ENCODE data around the gene ABCF2. TPM values are rescaled to one million over a fixed set of nuclear protein-coding genes. Genes with fewer than 3 reads are reported as not detected.

Gene ABCF2
- total RNA-seq, 2 experiments from 2014 or later, result 23.1 to 27.6 TPM

GRCh38 chr7:151215396-151215795 lies 11.6 kb downstream of the ABCF2 start:
- no peaks in the 10 kb centered on the region for H3K27me3 Mint-ChIP-seq
- no peak for DNase-seq
- H3K4me3 Mint-ChIP-seq, result no peak overlapping the region
- H3K9me3 Mint-ChIP-seq, result no peaks in the 10 kb centered on the region
- no peaks in the 10 kb centered on the region for H3K4me1 Mint-ChIP-seq
- peaks cover 54% of the 10 kb centered on the region for H3K36me3 Mint-ChIP-seq (ENCODE audit: low read depth)
- CTCF ChIA-PET, result interaction anchor here (7.6 kb wide), 1 partner anchor 28 kb away, joined by 22 read pairs; no protein-coding TSS in a partner anchor
- no peak overlapping the region for H3K27ac Mint-ChIP-seq
- POLR2A ChIA-PET, result interaction anchor here (1.6 to 5.4 kb wide), 2 partner anchors 11 to 36 kb away, joined by 3 to 23 read pairs; partner anchors contain the start of gene ABCF2

GRCh38 chr7:151213826-151214225 lies 13.2 kb downstream of the ABCF2 start:
- Mint-ChIP-seq H3K36me3 (ENCODE audit: low read depth) (peaks cover 47% of the 10 kb centered on the region), H3K4me1 (no peaks in the 10 kb centered on the region), H3K9me3 (no peaks in the 10 kb centered on the region), H3K27me3 (no peaks in the 10 kb centered on the region), H3K27ac (no peak overlapping the region), H3K4me3 (no peak overlapping the region)
- ChIA-PET CTCF (interaction anchor here (7.6 kb wide), 1 partner anchor 30 kb away, joined by 22 read pairs; no protein-coding TSS in a partner anchor), POLR2A (interaction anchor here (1.2 to 5.4 kb wide), 4 partner anchors 8 to 19 kb away, joined by 3 to 23 read pairs (median 4); partner anchors contain the start of genes ABCF2 and CHPF2)
- no peak for DNase-seq

GRCh38 chr7:151212626-151213025 lies 14.4 kb downstream of the ABCF2 start:
- no peak overlapping the region for H3K27ac Mint-ChIP-seq
- H3K27me3 Mint-ChIP-seq, result no peaks in the 10 kb centered on the region
- DNase-seq, result no peak
- H3K9me3 Mint-ChIP-seq, result no peaks in the 10 kb centered on the region
- ChIA-PET CTCF (interaction anchor here (7.6 kb wide), 1 partner anchor 31 kb away, joined by 22 read pairs; no protein-coding TSS in a partner anchor), POLR2A (interaction anchor here (1.2 to 5.4 kb wide), 2 partner anchors 13 to 20 kb away, joined by 4 to 23 read pairs; partner anchors contain the start of genes ABCF2 and CHPF2)
- no peak overlapping the region for H3K4me3 Mint-ChIP-seq
- peaks cover 35% of the 10 kb centered on the region for H3K36me3 Mint-ChIP-seq (ENCODE audit: low read depth)
- peaks cover 10% of the 10 kb centered on the region for H3K4me1 Mint-ChIP-seq

- Mint-ChIP-seq H3K4me3 (no peak overlapping the region), H3K36me3 (ENCODE audit: low read depth) (peaks cover 34% of the 10 kb centered on the region), H3K27me3 (no peaks in the 10 kb centered on the region), H3K27ac (no peak overlapping the region), H3K4me1 (peaks cover 23% of the 10 kb centered on the region), H3K9me3 (no peaks in the 10 kb centered on the region)
- CTCF ChIA-PET, result interaction anchor here (7.6 kb wide), 1 partner anchor 33 kb away, joined by 22 read pairs; no protein-coding TSS in a partner anchor
- POLR2A ChIA-PET, result interaction anchor here (5.4 kb wide), 1 partner anchor 15 kb away, joined by 23 read pairs; the partner anchor contains the start of gene ABCF2
- DNase-seq, result no peak
Observed at GRCh38 chr7:151211155-151211772, 15.7 kb downstream of the ABCF2 start.

- no peak within 1 kb of the TSS for H3K27ac Mint-ChIP-seq
- POLR2A ChIA-PET, result interaction anchor here (1.8 to 5.4 kb wide), 2 partner anchors 16 to 22 kb away, joined by 7 to 23 read pairs; partner anchors contain the start of genes ABCF2 and CHPF2
Observed at GRCh38 chr7:151210087-151210854, 16.7 kb downstream of the ABCF2 start, which contains the start of gene H2BK1. TSS of gene H2BK1 (minus strand) at chr7:151210488. CDS start at chr7:151210318, 170 bp downstream.

GRCh38 chr7:151209588-151209987 lies 17.4 kb downstream of the ABCF2 start:
- Mint-ChIP-seq H3K4me1 (peaks cover 27% of the 10 kb centered on the region), H3K36me3 (ENCODE audit: low read depth) (peaks cover 19% of the 10 kb centered on the region), H3K27me3 (no peaks in the 10 kb centered on the region), H3K9me3 (no peaks in the 10 kb centered on the region), H3K27ac (no peak overlapping the region), H3K4me3 (no peak overlapping the region)
- CTCF ChIA-PET, result no interaction called here
- POLR2A ChIA-PET, result interaction anchor here (1.8 kb wide), 1 partner anchor 23 kb away, joined by 7 read pairs; the partner anchor contains the start of gene CHPF2
- no peak for DNase-seq

More at GRCh38 chr7:151210087-151210854, 16.7 kb downstream of the ABCF2 start, which contains the start of gene H2BK1:
- Mint-ChIP-seq H3K9me3 (no peaks in the 10 kb centered on the region), H3K4me3 (no peak within 1 kb of the TSS), H3K27me3 (no peaks in the 10 kb centered on the region), H3K36me3 (ENCODE audit: low read depth) (peaks cover 26% of the 10 kb centered on the region), H3K4me1 (peaks cover 27% of the 10 kb centered on the region)
- DNase-seq, result no peak
- CTCF ChIA-PET, result interaction anchor here (7.6 kb wide), 1 partner anchor 34 kb away, joined by 22 read pairs; no protein-coding TSS in a partner anchor

- no peak overlapping the region for H3K4me3 Mint-ChIP-seq
- peaks cover 13% of the 10 kb centered on the region for H3K36me3 Mint-ChIP-seq (ENCODE audit: low read depth)
- no peak overlapping the region for H3K27ac Mint-ChIP-seq
- no peaks in the 10 kb centered on the region for H3K9me3 Mint-ChIP-seq
- H3K27me3 Mint-ChIP-seq, result no peaks in the 10 kb centered on the region
- no peak for DNase-seq
- ChIA-PET CTCF (interaction anchor here (1.8 to 3.0 kb wide), 3 partner anchors 19 to 39 kb away, joined by 4 to 20 read pairs (median 9); partner anchors contain the start of gene ABCF2), POLR2A (interaction anchor here (1.8 to 3.5 kb wide), 3 partner anchors 13 to 24 kb away, joined by 6 to 30 read pairs (median 29); partner anchors contain the start of genes ABCF2 and CHPF2)
- peaks cover 27% of the 10 kb centered on the region for H3K4me1 Mint-ChIP-seq
Observed at GRCh38 chr7:151208253-151208862, 18.6 kb downstream of the ABCF2 start.

- Mint-ChIP-seq H3K4me1 (peaks cover 27% of the 10 kb centered on the region), H3K27ac (peak overlapping the region; percentile 74), H3K9me3 (no peaks in the 10 kb centered on the region), H3K27me3 (peaks cover 4% of the 10 kb centered on the region), H3K36me3 (ENCODE audit: low read depth) (peaks cover 8% of the 10 kb centered on the region), H3K4me3 (no peak overlapping the region)
- ChIA-PET POLR2A (interaction anchor here (1.0 to 3.5 kb wide), 5 partner anchors 14 to 25 kb away, joined by 3 to 30 read pairs (median 6); partner anchors contain the start of genes ABCF2 and CHPF2), CTCF (interaction anchor here (1.3 to 3.0 kb wide), 7 partner anchors 12 to 144 kb away, joined by 4 to 20 read pairs (median 5); partner anchors contain the start of gene ABCF2)
- no peak for DNase-seq
Observed at GRCh38 chr7:151207804-151208203, 19.2 kb downstream of the ABCF2 start.

- CTCF ChIA-PET, result interaction anchor here (0.7 to 3.0 kb wide), 8 partner anchors 13 to 145 kb away, joined by 3 to 20 read pairs (median 4); partner anchors contain the start of gene ABCF2
- peak overlapping the region; percentile 74 for H3K27ac Mint-ChIP-seq
- H3K4me1 Mint-ChIP-seq, result peaks cover 27% of the 10 kb centered on the region
- H3K27me3 Mint-ChIP-seq, result peaks cover 4% of the 10 kb centered on the region
- peak; percentile 31 for DNase-seq
- H3K9me3 Mint-ChIP-seq, result no peaks in the 10 kb centered on the region
- peaks cover 6% of the 10 kb centered on the region for H3K36me3 Mint-ChIP-seq (ENCODE audit: low read depth)
- POLR2A ChIA-PET, result interaction anchor here (1.0 to 3.5 kb wide), 6 partner anchors 14 to 144 kb away, joined by 3 to 30 read pairs (median 5); partner anchors contain the start of genes ABCF2 and CHPF2
- H3K4me3 Mint-ChIP-seq, result no peak overlapping the region
Observed at GRCh38 chr7:151207315-151207714, 19.7 kb downstream of the ABCF2 start.

DNA sequence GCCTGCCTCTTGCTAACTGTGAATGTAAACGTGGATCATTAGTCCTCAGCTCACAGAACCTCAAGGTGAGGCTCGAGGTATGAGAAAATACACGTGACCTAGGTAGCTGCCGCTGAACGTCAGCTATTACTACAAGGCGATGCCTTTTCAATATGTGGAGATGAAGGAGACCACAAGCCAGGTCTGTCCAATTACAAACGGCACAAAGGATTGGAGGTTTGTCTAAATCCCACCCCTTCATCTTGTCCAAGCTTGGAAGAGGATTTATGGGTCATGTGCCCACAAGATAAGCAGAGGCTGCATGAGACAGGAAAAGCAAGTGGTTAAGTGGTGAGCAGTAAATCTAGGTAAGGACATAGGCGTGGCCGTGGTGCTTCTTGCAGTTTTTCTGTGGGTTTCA lies 20.1 kb downstream of the ABCF2 start:
- ChIA-PET POLR2A (interaction anchor here (0.7 to 3.5 kb wide), 8 partner anchors 15 to 145 kb away, joined by 3 to 30 read pairs (median 4); partner anchors contain the start of genes ABCF2 and CHPF2), CTCF (interaction anchor here (0.6 to 3.0 kb wide), 9 partner anchors 13 to 145 kb away, joined by 3 to 20 read pairs (median 4); partner anchors contain the start of gene ABCF2)
- H3K36me3 Mint-ChIP-seq (ENCODE audit: low read depth), result peaks cover 5% of the 10 kb centered on the region
- H3K4me1 Mint-ChIP-seq, result peaks cover 27% of the 10 kb centered on the region
- no peaks in the 10 kb centered on the region for H3K9me3 Mint-ChIP-seq
- peak overlapping the region; percentile 74 for H3K27ac Mint-ChIP-seq
- H3K27me3 Mint-ChIP-seq, result peaks cover 4% of the 10 kb centered on the region
- H3K4me3 Mint-ChIP-seq, result no peak overlapping the region
- peak; percentile 52 for DNase-seq

- no peaks in the 10 kb centered on the region for H3K36me3 Mint-ChIP-seq (ENCODE audit: low read depth)
- H3K27ac Mint-ChIP-seq, result no peak overlapping the region
- H3K4me3 Mint-ChIP-seq, result no peak overlapping the region
- no peak for DNase-seq
- ChIA-PET CTCF (interaction anchor here (3.0 kb wide), 1 partner anchor 38 kb away, joined by 20 read pairs; no protein-coding TSS in a partner anchor), POLR2A (interaction anchor here (1.2 to 3.5 kb wide), 3 partner anchors 9 to 89 kb away, joined by 3 to 30 read pairs (median 4); partner anchors contain the start of gene ABCF2)
- no peaks in the 10 kb centered on the region for H3K9me3 Mint-ChIP-seq
- H3K4me1 Mint-ChIP-seq, result peaks cover 27% of the 10 kb centered on the region
- H3K27me3 Mint-ChIP-seq, result peaks cover 8% of the 10 kb centered on the region
Observed at GRCh38 chr7:151205730-151206129, 21.3 kb downstream of the ABCF2 start.
